Smooth muscle cell of the brain vasculature (primary cell): ENCODE data around the gene ZNF610.
"Not testable (repeated sequence)": the region's sequence is repeated elsewhere in the genome, so short reads cannot be mapped to it uniquely, and the experiment has no call there.

Experiments
- DNase-seq: peaks from one replicate; pipeline ENCODE4 v3.0.0-alpha.2; 2012; ENCODE audit warnings: low read depth, low spot score

ZNF610 gene

DNA sequence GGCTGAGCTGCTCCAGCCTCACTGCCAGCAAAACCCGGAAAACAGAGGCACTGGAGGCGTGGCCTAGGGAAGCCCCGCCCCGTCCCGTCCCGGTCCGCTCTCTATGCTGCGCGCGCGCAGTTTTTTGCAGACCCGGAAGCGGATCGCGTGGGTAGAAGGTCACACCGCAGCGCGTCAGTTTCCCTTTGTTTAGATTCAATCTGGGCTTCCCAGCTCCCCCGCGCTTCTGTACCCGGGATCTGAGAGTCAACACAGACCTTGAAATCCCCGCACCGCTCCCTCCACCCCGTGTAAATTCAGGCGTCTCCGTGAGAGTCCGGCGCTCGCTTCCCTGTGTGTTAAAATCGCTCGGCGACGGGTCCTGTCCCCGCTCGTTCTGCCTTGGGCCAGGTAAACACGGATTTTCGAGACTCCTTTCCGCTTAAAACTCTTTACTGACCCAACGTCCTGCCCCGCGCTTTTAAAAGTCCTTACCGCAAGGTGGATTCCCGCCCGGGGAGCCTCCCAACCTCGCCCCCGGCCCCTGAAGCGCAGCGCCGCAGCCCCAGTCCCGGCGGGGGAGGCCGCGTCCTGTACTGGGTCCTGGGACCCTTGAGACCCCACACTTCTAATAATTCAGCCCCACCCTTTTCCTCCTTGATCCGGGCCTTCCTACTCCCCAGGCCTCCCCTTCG lies at the start of gene ZNF610:
ZNF610 (plus strand) TSS at position 127 of the 674 bp plus-strand sequence. CDS start 12,930 bp downstream, outside the sequence.
- peak; percentile 18 for DNase-seq

DNA sequence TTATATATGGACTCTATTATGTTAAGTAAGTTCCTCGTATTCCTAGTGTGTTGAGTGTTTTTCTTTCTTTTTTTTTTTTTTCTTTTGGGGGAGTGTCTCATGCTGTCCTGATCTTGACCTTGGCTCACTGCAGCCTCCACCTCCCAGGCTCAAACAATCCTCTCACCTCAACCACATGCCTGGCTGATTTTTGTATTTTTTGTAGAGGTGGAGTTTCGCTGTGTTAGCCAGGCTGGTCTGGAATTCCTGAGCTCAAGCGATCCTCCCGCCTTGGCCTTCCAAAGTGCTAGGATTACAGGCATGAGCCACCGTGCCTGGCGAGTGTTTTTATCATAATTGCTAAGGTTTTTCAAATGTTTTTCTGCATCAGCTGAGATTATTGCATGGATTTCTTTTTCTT lies 49.8 kb upstream of the ZNF610 start:
- DNase-seq = no peak

DNA sequence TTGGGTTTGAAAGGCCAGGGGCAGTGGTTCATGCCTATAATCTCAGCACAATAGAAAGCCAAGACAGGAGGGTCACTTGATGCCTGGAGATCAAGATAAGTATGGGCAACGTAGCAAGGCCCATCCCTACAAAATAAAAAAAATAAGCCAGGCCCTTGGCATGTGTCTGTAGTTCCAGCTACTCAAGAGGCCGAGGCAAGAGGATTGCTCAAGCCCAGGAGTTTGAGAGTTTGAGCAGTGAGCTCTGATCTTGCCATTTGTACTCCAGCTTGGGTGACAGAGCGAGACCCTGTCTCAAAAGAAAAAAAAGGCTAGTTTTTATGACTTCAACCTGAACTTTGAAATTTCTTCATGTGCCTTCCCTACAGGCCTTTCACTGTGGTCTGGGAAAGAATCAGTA lies 44.3 kb upstream of the ZNF610 start:
- DNase-seq = no peak

DNA sequence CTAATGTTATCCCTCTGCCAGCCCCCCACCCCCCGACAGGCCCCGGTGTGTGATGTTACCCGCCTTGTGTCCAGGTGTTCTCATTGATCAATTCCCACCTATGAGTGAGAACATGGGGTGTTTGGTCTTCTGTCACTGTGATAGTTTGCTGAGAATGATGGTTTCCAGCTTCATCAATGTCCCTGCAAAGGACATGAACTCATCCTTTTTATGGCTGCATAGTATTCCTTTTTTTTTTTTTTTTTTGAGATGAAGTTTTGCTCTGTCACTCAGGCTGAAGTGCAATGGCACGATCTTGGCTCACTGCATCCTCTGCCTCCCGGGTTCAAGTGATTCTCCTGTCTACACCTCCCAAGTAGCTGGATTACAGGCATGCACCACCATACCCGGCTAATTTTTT lies 43.1 kb upstream of the ZNF610 start:
- DNase-seq = not testable (repeated sequence)

DNA sequence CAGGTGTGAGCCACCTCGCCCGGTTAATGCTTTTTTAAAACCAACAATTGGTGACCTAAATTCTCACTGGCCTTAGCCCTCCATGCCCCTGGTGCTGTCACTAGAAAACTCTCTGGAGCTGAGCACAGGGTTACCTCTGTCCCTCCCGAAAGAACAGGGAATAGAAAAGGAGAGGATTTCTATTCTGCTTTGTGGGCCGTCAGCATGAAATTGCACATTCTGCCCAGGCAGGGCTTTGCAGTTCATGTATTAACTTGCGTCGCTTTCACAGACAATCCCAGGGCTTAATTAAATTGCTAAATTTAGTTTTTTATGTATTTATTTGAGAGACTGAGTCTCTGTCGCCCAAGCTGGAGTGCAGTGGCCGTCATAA lies 39.7 kb upstream of the ZNF610 start:
- DNase-seq = no peak

DNA sequence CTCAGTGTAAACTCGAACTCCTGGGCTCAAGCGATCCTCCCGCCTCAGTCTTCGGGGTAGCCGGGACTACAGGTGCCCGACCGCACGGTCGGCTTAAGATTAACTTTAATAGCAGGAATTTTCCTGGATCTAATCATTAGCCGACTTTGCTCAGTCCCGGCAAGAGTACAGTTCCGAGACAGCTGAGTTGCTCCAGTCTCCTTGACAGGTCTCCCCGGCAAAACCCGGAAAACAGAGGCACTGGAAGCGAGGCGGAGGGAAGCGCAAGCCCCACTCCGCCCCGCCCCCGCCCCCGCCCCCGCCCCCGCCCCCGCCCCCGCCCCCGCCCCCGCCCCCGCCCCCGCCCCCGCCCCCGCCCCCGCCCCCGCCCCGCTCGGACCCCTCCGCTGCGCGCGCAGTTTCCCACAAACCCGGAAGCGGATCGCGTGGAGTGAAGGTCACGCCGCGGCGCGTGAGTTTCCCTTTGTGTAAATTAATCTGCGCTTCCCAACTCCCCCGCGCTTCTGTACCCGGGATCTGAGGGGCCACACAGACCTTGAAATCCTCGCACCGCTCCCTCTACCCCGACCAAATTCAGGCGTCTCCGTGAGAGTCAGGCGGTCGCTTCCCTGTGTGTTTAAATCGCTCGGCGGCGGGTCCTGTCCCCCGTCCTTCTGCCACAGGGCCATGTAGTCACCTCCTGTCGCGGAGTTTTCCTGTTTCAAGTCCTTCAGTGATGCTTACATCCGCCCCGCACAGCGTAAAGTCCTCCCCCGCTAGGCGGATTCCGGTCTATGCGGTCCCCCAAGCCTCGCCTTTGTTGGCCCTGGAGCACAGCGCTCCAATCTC lies 39.1 kb upstream of the ZNF610 start, which contains the start of gene ZNF480:
ZNF480 (plus strand) TSS at position 397 of the 828 bp plus-strand sequence. CDS start 3,244 bp downstream, outside the sequence.
- peak; percentile 39 for DNase-seq

DNA sequence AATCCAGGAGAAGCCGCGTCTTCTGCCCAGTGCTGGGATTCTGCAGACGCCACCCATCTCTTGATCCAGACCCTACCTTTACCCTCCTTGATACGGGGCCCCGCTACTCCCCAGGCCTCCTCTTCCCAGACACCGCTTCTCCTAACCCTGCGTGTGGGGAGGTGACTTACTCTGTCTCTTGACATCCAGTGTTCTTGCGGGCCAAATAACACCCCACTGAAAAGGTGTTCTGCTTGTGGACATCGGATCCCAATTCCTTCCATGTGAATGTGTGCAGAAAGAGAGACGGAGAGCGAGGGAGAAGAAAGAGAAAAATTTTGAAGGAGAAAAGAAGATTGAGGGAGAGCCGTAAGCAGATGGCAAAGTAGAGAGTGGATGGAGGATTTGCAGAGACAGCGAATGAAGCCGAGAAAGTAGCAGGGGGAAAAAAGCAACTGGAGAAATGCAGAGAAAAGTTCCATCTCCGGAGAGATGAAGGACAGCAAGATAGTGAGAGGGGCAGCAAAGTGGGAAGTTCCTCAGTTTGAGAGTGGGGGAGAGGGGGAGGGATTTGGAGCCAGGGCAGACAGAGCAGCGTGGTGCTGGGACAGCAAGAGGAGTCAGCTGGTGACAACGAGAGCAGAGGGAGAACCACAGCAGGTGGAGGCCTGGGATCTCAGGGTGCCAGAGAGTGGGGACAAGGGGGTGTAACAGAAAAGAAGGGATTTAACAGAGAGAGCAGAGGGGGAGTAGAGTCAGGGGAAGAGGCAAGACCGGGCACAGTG lies 38.3 kb upstream of the ZNF610 start:
- DNase-seq = no peak

DNA sequence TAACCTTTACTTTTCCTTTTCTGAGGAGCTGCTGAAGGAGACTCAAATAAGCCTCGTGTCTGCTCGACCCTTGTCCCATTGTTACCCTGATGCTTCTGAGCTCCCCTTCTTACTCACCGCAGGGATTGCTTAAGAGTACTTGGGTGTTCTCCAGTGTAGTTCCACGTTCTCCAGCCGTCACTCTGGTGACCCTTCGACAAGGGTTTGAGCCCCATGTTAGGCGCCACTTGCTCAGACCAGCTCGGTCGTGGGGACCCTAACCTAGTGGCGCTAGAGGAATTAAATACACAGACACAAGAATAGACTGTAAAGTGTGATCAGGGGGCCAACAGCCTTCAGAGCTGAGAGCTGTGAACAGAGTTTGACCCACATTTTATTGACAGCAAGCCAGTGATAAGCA lies 28.8 kb upstream of the ZNF610 start:
- no peak for DNase-seq

DNA sequence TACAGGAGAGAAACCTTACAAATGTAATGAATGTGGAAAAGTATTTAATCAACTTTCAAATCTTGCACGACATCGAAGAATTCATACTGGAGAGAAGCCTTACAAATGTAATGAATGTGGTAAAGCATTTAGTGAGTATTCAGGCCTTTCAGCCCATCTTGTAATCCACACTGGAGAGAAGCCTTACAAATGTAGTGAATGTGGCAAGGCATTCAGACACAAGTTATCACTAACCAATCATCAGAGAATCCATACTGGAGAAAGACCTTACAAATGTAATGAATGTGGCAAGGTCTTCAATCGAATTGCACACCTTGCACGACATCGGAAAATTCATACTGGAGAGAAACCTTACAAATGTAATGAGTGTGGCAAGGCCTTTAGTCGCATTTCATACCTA lies 13.6 kb upstream of the ZNF610 start:
- DNase-seq = no peak

DNA sequence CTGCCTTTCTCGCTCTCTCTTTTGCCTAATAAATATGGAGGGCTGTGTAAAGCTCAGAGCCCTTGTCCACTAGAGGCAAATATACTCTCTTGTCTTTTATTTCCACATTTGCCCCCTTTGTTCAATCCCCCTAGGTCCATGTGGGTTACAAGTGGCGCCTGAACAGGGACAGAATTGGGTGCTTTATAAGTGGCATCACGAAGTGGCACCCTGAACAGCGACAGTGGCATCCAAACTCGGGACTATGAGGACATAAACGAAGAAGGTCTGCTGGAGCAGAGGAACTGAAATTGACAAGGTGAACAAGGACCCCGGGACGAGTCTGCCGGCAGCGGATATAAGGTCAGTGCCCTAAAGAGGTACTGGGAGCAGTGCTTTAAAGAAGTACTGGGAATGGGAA lies 4.3 kb upstream of the ZNF610 start:
- DNase-seq = no peak

DNA sequence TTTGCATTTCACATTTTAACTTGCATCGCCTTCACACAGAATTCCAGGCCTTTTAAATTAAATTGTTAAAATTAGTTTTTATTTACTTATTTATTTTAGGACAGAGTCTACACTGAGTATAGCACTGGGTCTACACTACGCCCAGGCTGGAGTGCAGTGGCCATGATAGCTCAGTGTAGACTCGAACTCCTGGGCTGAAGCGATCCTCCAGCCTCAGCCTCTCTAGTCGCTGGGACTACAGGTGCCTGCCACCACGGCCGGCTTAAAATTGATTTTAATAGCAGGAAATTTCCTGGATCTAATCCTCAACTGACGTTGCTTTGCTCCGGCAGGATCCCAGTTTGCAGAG lies 301 bp upstream of the ZNF610 start:
- DNase-seq = no peak

DNA sequence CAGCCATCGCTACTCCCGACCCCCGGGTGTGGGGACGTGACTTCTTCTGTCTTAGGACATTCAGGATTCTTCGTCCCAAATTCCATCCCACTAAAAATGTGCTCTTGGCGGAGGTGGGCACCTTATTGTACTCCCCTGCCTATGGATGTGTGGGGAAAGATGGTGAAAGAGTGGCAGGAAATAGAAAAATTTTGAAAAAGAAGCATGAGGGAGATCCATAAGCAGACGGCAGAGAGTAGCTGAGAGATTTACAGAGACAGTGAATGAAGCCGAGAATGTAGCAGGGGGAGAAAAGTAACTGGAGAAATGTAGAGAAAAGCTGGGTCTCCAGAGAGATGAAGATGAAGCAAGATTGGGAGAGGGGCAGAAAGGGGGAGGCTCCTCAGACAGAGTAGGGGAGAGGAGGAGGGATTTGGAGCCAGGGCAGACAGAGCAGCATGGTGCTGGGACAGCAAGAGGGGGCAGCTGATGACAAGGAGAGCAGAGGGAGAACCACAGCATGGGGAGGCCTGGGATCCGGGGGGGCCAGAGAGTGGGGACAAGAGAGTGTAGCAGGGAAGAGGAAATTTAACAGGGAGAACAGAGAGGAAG lies 843 bp downstream of the ZNF610 start:
- DNase-seq = no peak

DNA sequence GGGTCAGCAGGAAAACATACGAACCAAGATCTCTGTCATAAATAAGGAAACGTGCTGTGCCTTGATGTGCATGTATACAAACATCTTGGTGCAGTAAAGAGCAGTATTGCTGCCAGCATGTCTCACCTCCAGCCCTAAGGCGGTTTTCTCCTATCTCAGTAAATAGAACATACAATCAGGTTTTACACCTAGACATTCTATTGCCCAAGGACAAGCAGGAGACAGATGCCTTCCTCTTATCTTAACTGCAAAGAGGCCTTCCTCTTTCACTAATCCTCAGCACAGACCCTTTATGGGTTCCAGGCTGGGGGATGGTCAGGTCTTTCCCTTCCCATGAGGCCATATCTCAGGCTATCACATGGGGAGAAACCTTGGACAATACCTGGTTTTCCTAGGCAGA lies 3.0 kb downstream of the ZNF610 start:
- not testable (repeated sequence) for DNase-seq

DNA sequence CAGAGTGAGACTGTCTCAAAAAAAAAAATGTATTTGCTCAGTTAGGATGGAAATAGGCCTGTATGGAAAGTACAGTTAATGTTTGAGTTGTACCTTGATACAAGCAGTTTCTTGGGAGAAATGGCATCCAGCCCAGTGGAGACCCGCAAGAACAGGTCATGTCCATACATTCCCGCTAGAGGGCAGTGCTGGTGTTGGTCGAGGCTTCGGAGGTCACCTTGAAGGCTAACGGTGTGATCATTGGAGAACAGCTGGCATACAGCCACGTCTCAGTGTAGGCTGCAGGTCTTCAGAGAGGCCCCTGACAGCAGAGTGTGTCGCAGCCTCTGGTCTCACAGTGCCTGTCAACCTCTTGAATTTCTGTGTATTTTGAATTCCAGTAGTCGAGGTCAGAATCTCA lies 7.5 kb downstream of the ZNF610 start:
- DNase-seq = no peak

DNA sequence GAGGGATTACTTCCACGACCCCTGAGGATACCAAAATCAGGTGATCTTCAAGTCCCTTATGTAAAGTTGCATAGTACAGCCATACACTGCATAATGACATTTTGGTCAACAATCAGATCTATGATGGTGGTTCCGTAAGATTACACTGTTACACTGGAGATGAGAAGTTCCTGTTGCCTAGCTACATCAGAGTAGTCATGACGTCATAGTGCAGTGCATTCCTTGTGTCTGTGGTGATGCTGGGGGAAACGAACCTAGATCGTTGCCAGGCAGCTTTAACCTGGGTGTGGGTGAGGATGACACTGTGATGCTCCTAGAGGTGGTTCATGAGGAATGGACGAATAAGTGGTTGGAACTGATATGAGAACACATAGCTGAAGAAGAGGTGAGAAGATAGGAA lies 9.1 kb downstream of the ZNF610 start:
- no peak for DNase-seq

DNA sequence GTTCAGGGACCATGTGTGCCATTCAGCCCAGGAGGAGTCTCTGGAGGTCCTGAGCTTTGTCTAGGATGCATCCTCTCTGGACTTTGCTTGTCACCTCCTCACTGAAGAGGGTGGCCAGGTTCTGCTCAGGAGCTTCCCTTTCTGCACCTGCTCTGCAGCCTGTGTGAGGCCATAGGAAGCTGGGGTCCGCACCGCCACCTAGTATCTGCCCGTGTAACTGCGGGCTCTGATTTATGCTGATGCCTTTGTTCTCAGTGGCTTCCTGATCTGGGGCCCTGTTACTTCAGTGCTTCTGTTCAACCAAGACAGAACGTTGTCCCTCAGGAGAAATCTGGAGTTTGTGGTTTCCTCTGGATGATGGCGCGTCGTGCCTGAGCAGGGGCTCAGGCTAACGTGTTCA lies 15.5 kb downstream of the ZNF610 start:
- no peak for DNase-seq

DNA sequence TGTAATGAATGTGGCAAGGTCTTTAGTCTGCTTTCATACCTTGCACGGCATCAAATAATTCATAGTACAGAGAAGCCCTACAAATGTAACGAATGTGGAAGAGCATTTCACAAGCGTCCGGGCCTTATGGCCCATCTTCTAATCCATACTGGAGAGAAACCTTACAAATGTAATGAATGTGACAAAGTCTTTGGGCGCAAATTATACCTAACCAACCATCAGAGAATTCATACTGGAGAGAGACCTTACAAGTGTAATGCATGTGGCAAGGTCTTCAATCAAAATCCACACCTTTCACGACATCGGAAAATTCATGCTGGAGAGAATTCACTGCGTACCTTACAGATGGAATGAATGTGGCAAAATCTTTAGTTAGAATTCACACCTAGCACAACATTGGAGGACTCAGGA lies 30.4 kb downstream of the ZNF610 start:
- no peak for DNase-seq

DNA sequence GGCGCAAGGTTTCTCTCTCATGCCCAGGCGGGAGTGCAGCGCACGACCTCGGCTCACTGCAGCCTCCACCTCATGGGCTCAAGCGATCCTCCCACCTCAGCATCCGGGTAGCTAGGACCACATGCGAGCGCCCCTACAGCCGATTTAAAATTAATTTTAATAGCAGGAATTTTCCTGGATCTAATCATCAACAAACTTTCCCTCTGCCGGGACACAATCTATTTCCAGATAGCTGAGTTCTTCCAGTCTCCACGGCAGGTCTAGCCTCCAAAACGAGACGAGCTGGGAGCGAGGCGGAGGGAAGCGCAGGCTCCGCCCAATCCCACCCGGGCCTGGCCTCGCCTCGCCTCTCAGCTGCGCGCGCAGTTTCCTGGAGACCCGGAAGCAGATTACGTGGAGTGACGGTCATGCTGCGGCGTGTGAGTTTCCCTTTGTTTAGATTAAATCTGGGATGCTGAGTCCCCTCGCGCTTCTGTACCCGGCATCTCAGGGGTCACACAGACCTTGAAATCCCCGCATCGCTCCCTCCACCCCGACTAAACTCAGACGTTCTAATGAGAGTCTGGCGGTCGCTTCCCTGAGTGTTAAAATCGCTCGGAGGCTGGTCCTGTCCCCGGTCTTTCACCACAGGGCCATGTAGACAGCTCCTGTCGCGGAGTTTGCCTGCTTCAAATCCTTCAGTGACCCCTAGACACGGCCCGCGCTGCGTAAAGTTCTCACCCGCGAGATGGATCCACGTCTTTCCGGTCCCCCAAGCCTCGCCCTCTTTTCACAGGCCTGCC lies 33.7 kb downstream of the ZNF610 start, which contains the start of gene ZNF880:
ZNF880 (plus strand) TSS at position 365 of the 782 bp plus-strand sequence; CDS start at position 408, 43 bp downstream.
- peak; percentile 69 for DNase-seq

DNA sequence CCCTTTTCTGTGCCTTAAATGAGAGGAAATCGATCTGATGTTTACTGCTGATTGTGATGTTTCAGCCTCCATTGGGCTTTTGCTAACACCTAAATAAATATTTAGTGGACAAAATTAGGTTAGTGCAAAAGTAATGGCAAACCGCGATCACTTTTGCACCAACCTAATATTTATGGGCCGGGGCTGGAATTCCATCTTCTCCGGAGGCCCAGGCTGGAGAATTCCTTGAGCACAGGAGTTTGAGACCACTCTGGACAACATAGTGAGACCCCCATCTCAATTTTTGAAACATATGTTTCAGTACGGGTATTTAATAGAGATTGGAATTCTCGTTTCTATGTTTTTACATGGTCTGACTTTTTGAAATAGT lies 34.3 kb downstream of the ZNF610 start:
- DNase-seq = no peak

DNA sequence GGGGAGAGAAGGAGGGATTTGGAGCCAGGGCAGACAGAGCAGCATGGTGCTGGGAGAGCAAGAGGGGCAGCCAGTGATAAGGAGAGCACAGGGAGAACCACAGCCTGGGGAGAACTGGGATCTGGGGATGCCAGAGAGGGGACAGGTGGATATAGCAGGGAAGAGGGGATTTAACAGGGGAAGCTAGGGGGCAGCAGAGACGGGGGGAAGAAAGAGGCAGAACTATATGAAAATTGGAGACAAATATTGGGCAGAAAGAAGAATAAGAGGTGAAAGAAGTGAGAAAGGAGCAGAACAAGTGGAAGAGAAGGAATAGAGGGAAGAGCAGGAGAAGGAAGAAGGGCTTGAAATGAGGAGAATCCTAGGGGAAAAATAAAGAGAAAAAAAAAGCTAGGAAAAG lies 55.1 kb downstream of the ZNF610 start:
- no peak for DNase-seq
